Caco-2 (cell line): ENCODE results near the gene SHROOM1. TPM values are rescaled to one million over a fixed set of nuclear protein-coding genes. Genes with fewer than 3 reads are reported as not detected.

Experiments
- BruUV-seq: library from RNA; stranded (reverse); fragments of 400-500 nt; replicated peaks from 2 replicates; lab custom pipeline; 2021; lab: Mats Ljungman, UMichigan
- CTCF ChIA-PET: fragments of 300-600 bp; sonication (Branson Sonifier 250); formaldehyde crosslinking; loops from one replicate; lab custom pipeline; 2022; ENCODE audit warnings: antibody characterized with exemption; lab: Charles Lee
- POLR2A ChIA-PET: fragments of 300-600 bp; sonication (Branson Sonifier 250); formaldehyde crosslinking; loops from one replicate; lab custom pipeline; 2022; ENCODE audit warnings: antibody characterized with exemption; lab: Charles Lee
- DNase-seq, 2 experiments: peaks; one replicate each; pipeline versions ENCODE4 v3.0.0 to v3.0.0-alpha.2; 2020 to 2022
- H3K27me3 ChIP-seq: replicated peaks from 2 replicates; pipeline ENCODE4 v1.6.0; 2011; ENCODE audit warnings: low read length; ENCODE audit not compliant: control insufficient read depth, insufficient read depth
- H3K36me3 ChIP-seq: 2 replicates; pipeline ENCODE4 v1.5.1; 2011; ENCODE audit warnings: low read length; ENCODE audit not compliant: control insufficient read depth, insufficient read depth
- H3K4me1 ChIP-seq: fragments of 250-450 bp; sonication (Bioruptor Pico); 2 replicates; pipeline ENCODE4 v1.5.1; 2020; ENCODE audit warnings: mild to moderate bottlenecking
- H3K4me3 ChIP-seq: 2 replicates; pipeline ENCODE4 v1.5.1; 2011; ENCODE audit warnings: low read depth, mild to moderate bottlenecking, control low read depth, low read length
- H3K9me3 ChIP-seq: fragments of 250-450 bp; sonication (Bioruptor Pico); 2 replicates; pipeline ENCODE4 v1.5.1; 2020; ENCODE audit warnings: mild to moderate bottlenecking, moderate library complexity
- H3K27ac Mint-ChIP-seq: one replicate; pipeline ENCODE4 v1.8.0; 2022; ENCODE audit warnings: mixed read lengths; ENCODE audit not compliant: unreplicated experiment
- H3K27me3 Mint-ChIP-seq: one replicate; pipeline ENCODE4 v1.8.0; 2022; ENCODE audit warnings: mixed read lengths; ENCODE audit not compliant: insufficient read depth, unreplicated experiment
- H3K36me3 Mint-ChIP-seq: one replicate; pipeline ENCODE4 v1.8.0; 2022; ENCODE audit warnings: mild to moderate bottlenecking, mixed read lengths; ENCODE audit not compliant: insufficient read depth, unreplicated experiment
- H3K4me1 Mint-ChIP-seq: one replicate; pipeline ENCODE4 v1.8.0; 2022; ENCODE audit warnings: low read depth, mixed read lengths; ENCODE audit not compliant: unreplicated experiment
- H3K4me3 Mint-ChIP-seq: one replicate; pipeline ENCODE4 v1.8.0; 2022; ENCODE audit warnings: mild to moderate bottlenecking, moderate library complexity, mixed read lengths; ENCODE audit not compliant: unreplicated experiment
- H3K9me3 Mint-ChIP-seq: one replicate; pipeline ENCODE4 v1.8.0; 2022; ENCODE audit warnings: mixed read lengths; ENCODE audit not compliant: unreplicated experiment
- intact Hi-C: fragments of 100-400 bp; cut with micrococcal nuclease; formaldehyde crosslinking; loops from one replicate; pipeline ENCODE4 v1.10.0; 2022; ENCODE audit not compliant: unreplicated experiment
- total RNA-seq: library from RNA; stranded (reverse); gene quantifications from 2 replicates; pipeline ENCODE4 v1.2.3, GENCODE V29; 2022
- TF ChIP-seq, protein P1 (sequence below), 2 experiments: fragments of 200-600 bp in 1 of 2; IDR thresholded peaks; 1 replicate in 1 of 2; 2 replicates in 1 of 2; pipeline versions ENCODE4 v1.5.1 to v1.8.0; 2011 to 2022; ENCODE audit warnings: antibody characterized with exemption in 1 of 2, control low read depth in 1 of 2, inconsistent platforms in 1 of 2, low read depth in 1 of 2, low read length in 1 of 2, mild to moderate bottlenecking in 1 of 2, moderate library complexity in 1 of 2; ENCODE audit not compliant: insufficient read depth in 1 of 2, severe bottlenecking in 1 of 2, unreplicated experiment in 1 of 2

Gene SHROOM1
- total RNA-seq, 1 experiment from 2014 or later = 17.4 TPM

DNA sequence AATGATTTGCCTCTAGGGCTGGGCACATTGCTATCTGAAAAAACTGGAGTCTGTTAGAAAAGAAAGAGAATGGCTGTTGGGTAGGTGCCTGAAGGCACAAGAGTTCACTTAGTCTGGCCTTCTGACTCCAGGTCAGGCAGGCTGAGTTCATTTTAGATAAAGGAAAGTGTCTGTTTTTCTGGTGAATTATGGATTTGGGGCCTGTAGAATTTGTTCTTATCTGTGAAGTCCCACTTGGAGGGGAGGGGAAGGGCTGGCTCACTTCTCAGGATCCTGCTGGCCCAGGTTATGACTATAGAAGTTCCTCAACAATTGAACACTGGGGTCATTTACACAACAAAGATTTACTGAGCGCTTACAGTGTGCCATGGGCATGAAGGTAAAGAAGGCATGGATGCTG lies 41.9 kb downstream of the SHROOM1 start:
- Histone ChIP-seq H3K9me3 (no peaks in the 10 kb centered on the region), H3K36me3 (no peaks in the 10 kb centered on the region; the same call in 1 of the 2 replicates), H3K27me3 (no peaks in the 10 kb centered on the region), H3K4me1 (0 out of 2 replicates have a peak, but pooled peaks cover 10% of the 10 kb centered on the region), H3K4me3 (no peak overlapping the region)
- ChIA-PET CTCF (no interaction called here), POLR2A (interaction anchor here (0.9 kb wide), 1 partner anchor 19 kb away, joined by 3 read pairs; no protein-coding TSS in a partner anchor)
- no peaks in the 10 kb centered on the region for H3K9me3 Mint-ChIP-seq
- no peaks in the 10 kb centered on the region for H3K27me3 Mint-ChIP-seq
- TF ChIP-seq, protein P1, sequence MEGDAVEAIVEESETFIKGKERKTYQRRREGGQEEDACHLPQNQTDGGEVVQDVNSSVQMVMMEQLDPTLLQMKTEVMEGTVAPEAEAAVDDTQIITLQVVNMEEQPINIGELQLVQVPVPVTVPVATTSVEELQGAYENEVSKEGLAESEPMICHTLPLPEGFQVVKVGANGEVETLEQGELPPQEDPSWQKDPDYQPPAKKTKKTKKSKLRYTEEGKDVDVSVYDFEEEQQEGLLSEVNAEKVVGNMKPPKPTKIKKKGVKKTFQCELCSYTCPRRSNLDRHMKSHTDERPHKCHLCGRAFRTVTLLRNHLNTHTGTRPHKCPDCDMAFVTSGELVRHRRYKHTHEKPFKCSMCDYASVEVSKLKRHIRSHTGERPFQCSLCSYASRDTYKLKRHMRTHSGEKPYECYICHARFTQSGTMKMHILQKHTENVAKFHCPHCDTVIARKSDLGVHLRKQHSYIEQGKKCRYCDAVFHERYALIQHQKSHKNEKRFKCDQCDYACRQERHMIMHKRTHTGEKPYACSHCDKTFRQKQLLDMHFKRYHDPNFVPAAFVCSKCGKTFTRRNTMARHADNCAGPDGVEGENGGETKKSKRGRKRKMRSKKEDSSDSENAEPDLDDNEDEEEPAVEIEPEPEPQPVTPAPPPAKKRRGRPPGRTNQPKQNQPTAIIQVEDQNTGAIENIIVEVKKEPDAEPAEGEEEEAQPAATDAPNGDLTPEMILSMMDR (IDR thresholded peaks at IDR 0.05; ENCODE audit: insufficient read depth in 1 of 2, low read depth in 1 of 2, low read length in 1 of 2, severe bottlenecking in 1 of 2, unreplicated experiment in 1 of 2) = no peak
- H3K4me3 Mint-ChIP-seq = no peak overlapping the region
- H3K4me1 Mint-ChIP-seq = peaks cover 7% of the 10 kb centered on the region
- DNase-seq = no peak
- BruUV-seq = no TSS peak
- H3K36me3 Mint-ChIP-seq = no peaks in the 10 kb centered on the region
- H3K27ac Mint-ChIP-seq = no peak overlapping the region
- intact Hi-C loops = no loop called here

GRCh38 chr5:132787076-132787475 lies 43.4 kb downstream of the SHROOM1 start:
- no peaks in the 10 kb centered on the region for H3K36me3 Mint-ChIP-seq

DNA sequence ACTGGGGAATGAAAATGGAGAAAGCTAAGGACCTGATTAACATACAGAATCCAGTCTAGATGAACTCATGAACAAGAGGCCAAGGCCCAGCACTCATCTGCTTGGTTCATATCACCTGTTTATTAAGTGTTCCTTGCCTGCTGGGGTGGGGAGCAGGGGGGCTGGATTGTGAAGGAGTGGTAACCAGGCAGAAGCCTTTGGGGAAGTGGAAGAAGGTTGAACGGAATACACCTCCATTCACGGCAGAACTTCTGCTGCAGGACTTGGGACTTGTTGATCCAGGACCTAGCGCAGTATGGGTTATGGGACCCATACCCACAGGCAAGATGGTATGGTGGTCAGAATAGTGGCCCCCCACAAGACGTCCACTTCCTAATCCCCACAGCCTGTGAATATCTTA lies 44.6 kb downstream of the SHROOM1 start:
- POLR2A ChIA-PET = no interaction called here
- 0 out of 2 replicates have a peak, but pooled peaks cover 10% of the 10 kb centered on the region for H3K4me1 ChIP-seq
- no peaks in the 10 kb centered on the region for H3K27me3 ChIP-seq
- CTCF ChIA-PET = no interaction called here
- Mint-ChIP-seq H3K4me3 (no peak overlapping the region), H3K27me3 (peaks cover 5% of the 10 kb centered on the region), H3K36me3 (no peaks in the 10 kb centered on the region), H3K27ac (no peak overlapping the region), H3K9me3 (no peaks in the 10 kb centered on the region), H3K4me1 (peaks cover 7% of the 10 kb centered on the region)
- H3K9me3 ChIP-seq = no peaks in the 10 kb centered on the region
- no peak overlapping the region for H3K4me3 ChIP-seq
- intact Hi-C loops = no loop called here
- H3K36me3 ChIP-seq = no peaks in the 10 kb centered on the region; the same call in 1 of the 2 replicates
- no peak for DNase-seq
- BruUV-seq = no TSS peak
- TF ChIP-seq, protein P1 (IDR thresholded peaks at IDR 0.05; ENCODE audit: insufficient read depth in 1 of 2, low read depth in 1 of 2, low read length in 1 of 2, severe bottlenecking in 1 of 2, unreplicated experiment in 1 of 2) = no peak

More at GRCh38 chr5:132787076-132787475, 43.4 kb downstream of the SHROOM1 start:
- Mint-ChIP-seq H3K4me3 (no peak overlapping the region), H3K27ac (no peak overlapping the region), H3K27me3 (no peaks in the 10 kb centered on the region), H3K4me1 (peaks cover 7% of the 10 kb centered on the region), H3K9me3 (no peaks in the 10 kb centered on the region)
- no peaks in the 10 kb centered on the region for H3K9me3 ChIP-seq
- H3K4me1 ChIP-seq = 0 out of 2 replicates have a peak, but pooled peaks cover 10% of the 10 kb centered on the region
- H3K4me3 ChIP-seq = no peak overlapping the region
- TF ChIP-seq, protein P1 (IDR thresholded peaks at IDR 0.05; ENCODE audit: insufficient read depth in 1 of 2, low read depth in 1 of 2, low read length in 1 of 2, severe bottlenecking in 1 of 2, unreplicated experiment in 1 of 2) = no peak
- no peaks in the 10 kb centered on the region for H3K27me3 ChIP-seq
- ChIA-PET CTCF (no interaction called here), POLR2A (no interaction called here)
- no peak for DNase-seq
- BruUV-seq = no TSS peak
- no peaks in the 10 kb centered on the region; the same call in 1 of the 2 replicates for H3K36me3 ChIP-seq
- intact Hi-C loops = no loop called here
